M059J (cell line): ENCODE measurements around the gene RGS9. TPM values are rescaled to one million over a fixed set of nuclear protein-coding genes. Genes with fewer than 3 reads are reported as not detected.
"Not testable (repeated sequence)": the region's sequence is repeated elsewhere in the genome, so short reads cannot be mapped to it uniquely, and the experiment has no call there.

Source experiments
- DNase-seq: peaks from one replicate; pipeline ENCODE4 v3.0.0-alpha.2; 2012; ENCODE audit warnings: low read depth
- total RNA-seq: library from RNA; depleted of rRNA; stranded (reverse); fragments of >200 nt; shearing (Covaris generic); gene quantifications from 2 replicates; pipeline ENCODE4 v1.2.3, GENCODE V29; 2014

Gene RGS9
- total RNA-seq, 1 experiment from 2014 or later, result 5.4 TPM

GRCh38 chr17:65115839-65116238, 21.3 kb upstream of the RGS9 start:
- no peak for DNase-seq

GRCh38 chr17:65116515-65116914, 20.7 kb upstream of the RGS9 start:
- not testable (repeated sequence) for DNase-seq

- no peak for DNase-seq
Measured at GRCh38 chr17:65117384-65118035, 19.7 kb upstream of the RGS9 start.

GRCh38 chr17:65121368-65121767, 15.8 kb upstream of the RGS9 start:
- DNase-seq, result peak; percentile 26

- DNase-seq, result no peak
Measured at GRCh38 chr17:65121916-65122806, 15.0 kb upstream of the RGS9 start.

- peak; percentile 87 for DNase-seq
Measured at GRCh38 chr17:65122836-65123756, 14.1 kb upstream of the RGS9 start.

GRCh38 chr17:65123757-65124675, 13.2 kb upstream of the RGS9 start:
- DNase-seq, result no peak

- no peak for DNase-seq
Measured at GRCh38 chr17:65130832-65131231, 6.3 kb upstream of the RGS9 start.

GRCh38 chr17:65131240-65131639, 5.9 kb upstream of the RGS9 start:
- no peak for DNase-seq

GRCh38 chr17:65131946-65132345, 5.2 kb upstream of the RGS9 start:
- peak; percentile 90 for DNase-seq

- DNase-seq, result no peak
Measured at GRCh38 chr17:65134035-65134434, 3.1 kb upstream of the RGS9 start.

- DNase-seq, result no peak
Measured at GRCh38 chr17:65139101-65139764, 2.1 kb downstream of the RGS9 start.

- DNase-seq, result no peak
Measured at GRCh38 chr17:65142247-65142646, 5.1 kb downstream of the RGS9 start.

GRCh38 chr17:65143889-65144604, 6.9 kb downstream of the RGS9 start:
- peak; percentile 44 for DNase-seq

GRCh38 chr17:65145743-65146142, 8.6 kb downstream of the RGS9 start:
- DNase-seq, result no peak

- DNase-seq, result no peak
Measured at GRCh38 chr17:65147955-65148354, 10.8 kb downstream of the RGS9 start.

GRCh38 chr17:65154770-65155589, 17.8 kb downstream of the RGS9 start:
- DNase-seq, result peak; percentile 67

GRCh38 chr17:65155622-65156021, 18.5 kb downstream of the RGS9 start:
- DNase-seq, result no peak
